A549 (cell line): Measurements from ENCODE around the gene RGS1.

ENCODE experiments used
- CTCF ChIP-seq: fragments of >200 bp; sonication (Bioruptor Twin); formaldehyde crosslinking; IDR thresholded peaks from 3 replicates; pipeline ENCODE4 v1.5.1; 2016
- NPAS2 ChIP-seq: fragments of 250-450 bp; sonication (Bioruptor Pico); IDR thresholded peaks from 2 replicates; pipeline ENCODE4 v1.8.0; 2022; ENCODE audit warnings: mild to moderate bottlenecking, moderate library complexity, borderline replicate concordance
- POLR2A ChIP-seq: IDR thresholded peaks from 2 replicates; pipeline ENCODE4 v1.6.1; 2012; ENCODE audit warnings: mild to moderate bottlenecking, low read length
- TF ChIP-seq, protein P1 (sequence below): IDR thresholded peaks from 2 replicates; pipeline ENCODE4 v1.6.1; 2012
- TF ChIP-seq, protein P2 (sequence below): fragments of 450-650 bp; IDR thresholded peaks from 2 replicates; pipeline ENCODE4 v1.6.1; 2014; ENCODE audit warnings: antibody characterized with exemption

- TF ChIP-seq, protein P1, sequence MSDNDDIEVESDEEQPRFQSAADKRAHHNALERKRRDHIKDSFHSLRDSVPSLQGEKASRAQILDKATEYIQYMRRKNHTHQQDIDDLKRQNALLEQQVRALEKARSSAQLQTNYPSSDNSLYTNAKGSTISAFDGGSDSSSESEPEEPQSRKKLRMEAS: no peak
- TF ChIP-seq NPAS2 (CRISPR knock-in tag) (no peak), CTCF (no peak), POLR2A (no peak)
- TF ChIP-seq, protein P2, sequence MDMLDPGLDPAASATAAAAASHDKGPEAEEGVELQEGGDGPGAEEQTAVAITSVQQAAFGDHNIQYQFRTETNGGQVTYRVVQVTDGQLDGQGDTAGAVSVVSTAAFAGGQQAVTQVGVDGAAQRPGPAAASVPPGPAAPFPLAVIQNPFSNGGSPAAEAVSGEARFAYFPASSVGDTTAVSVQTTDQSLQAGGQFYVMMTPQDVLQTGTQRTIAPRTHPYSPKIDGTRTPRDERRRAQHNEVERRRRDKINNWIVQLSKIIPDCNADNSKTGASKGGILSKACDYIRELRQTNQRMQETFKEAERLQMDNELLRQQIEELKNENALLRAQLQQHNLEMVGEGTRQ: no peak
These were observed 27.2 kb downstream of the RGS1 start for GRCh38 chr1:192602757-192603156.
